ENCODE data around the gene RPL35A. TPM values are rescaled to one million over a fixed set of nuclear protein-coding genes. Genes with fewer than 3 reads are reported as not detected.

The RPL35A gene
- total RNA-seq, 2 donors from 2014 or later: 1,211 to 1,450 TPM

GRCh38 chr3:197940745-197941384 is 9.1 kb upstream of the RPL35A start:
- Histone ChIP-seq H3K9ac (ENCODE audit: extremely low read depth, low read length, poor library complexity, severe bottlenecking) (no peak overlapping the region), H3K27ac (ENCODE audit: low read depth, low read length) (no peak overlapping the region), H3K9me3 (ENCODE audit: control insufficient read depth, low read length) (no peaks in the 10 kb centered on the region), H3K36me3 (ENCODE audit: control insufficient read depth, insufficient read depth, low read length) (no peaks in the 10 kb centered on the region), H3K4me3 (ENCODE audit: low read length) (no peak overlapping the region), H3K27me3 (ENCODE audit: control insufficient read depth, insufficient read depth, low read length, poor library complexity, severe bottlenecking) (no peaks in the 10 kb centered on the region), H3K4me1 (ENCODE audit: control insufficient read depth, insufficient read depth, low read length) (no peaks in the 10 kb centered on the region)
- no peak overlapping the region for H3K27ac Mint-ChIP-seq
- no peak overlapping the region for H3K4me3 Mint-ChIP-seq
- WGBS, 2 experiments (ENCODE audit: insufficient coverage in 1 of 2, insufficient read length in 1 of 2): 98 to 100% methylated on average over 1 of the region's 1 CpG
- DNase-seq: no peak
- H3K27me3 Mint-ChIP-seq (ENCODE audit: insufficient read depth): no peaks in the 10 kb centered on the region
- no peaks in the 10 kb centered on the region for H3K4me1 Mint-ChIP-seq
- peaks cover 13% of the 10 kb centered on the region for H3K36me3 Mint-ChIP-seq (ENCODE audit: low read depth)
- no peaks in the 10 kb centered on the region for H3K9me3 Mint-ChIP-seq
- TF ChIP-seq CTCF (conservative IDR thresholded peaks at IDR 0.05): no peak

GRCh38 chr3:197942956-197943556 is 6.9 kb upstream of the RPL35A start:
- H3K27ac Mint-ChIP-seq: no peak overlapping the region
- TF ChIP-seq CTCF (conservative IDR thresholded peaks at IDR 0.05): peak; percentile 86
- Histone ChIP-seq H3K9me3 (ENCODE audit: control insufficient read depth, low read length) (no peaks in the 10 kb centered on the region), H3K36me3 (ENCODE audit: control insufficient read depth, insufficient read depth, low read length) (no peaks in the 10 kb centered on the region), H3K27ac (ENCODE audit: low read depth, low read length) (no peak overlapping the region), H3K27me3 (ENCODE audit: control insufficient read depth, insufficient read depth, low read length, poor library complexity, severe bottlenecking) (no peaks in the 10 kb centered on the region), H3K9ac (ENCODE audit: extremely low read depth, low read length, poor library complexity, severe bottlenecking) (no peak overlapping the region), H3K4me3 (ENCODE audit: low read length) (no peak overlapping the region), H3K4me1 (ENCODE audit: control insufficient read depth, insufficient read depth, low read length) (no peaks in the 10 kb centered on the region)
- H3K36me3 Mint-ChIP-seq (ENCODE audit: low read depth): peaks cover 8% of the 10 kb centered on the region
- peak; percentile 64 for DNase-seq
- WGBS, 2 experiments (ENCODE audit: insufficient coverage in 1 of 2, insufficient read length in 1 of 2): 75% methylated on average over 2 of the region's 2 CpGs; no CpG with 5 or more reads in 1 of the 2 experiments
- H3K9me3 Mint-ChIP-seq: no peaks in the 10 kb centered on the region
- peaks cover 6% of the 10 kb centered on the region for H3K27me3 Mint-ChIP-seq (ENCODE audit: insufficient read depth)
- no peaks in the 10 kb centered on the region for H3K4me1 Mint-ChIP-seq
- H3K4me3 Mint-ChIP-seq: no peak overlapping the region

GRCh38 chr3:197949191-197949777 is 706 bp upstream of the RPL35A start:
- peak overlapping the region; percentile 94 for H3K4me3 ChIP-seq (ENCODE audit: low read length)
- Mint-ChIP-seq H3K36me3 (ENCODE audit: low read depth) (peaks cover 35% of the 10 kb centered on the region), H3K4me1 (peaks cover 11% of the 10 kb centered on the region), H3K27me3 (ENCODE audit: insufficient read depth) (peaks cover 6% of the 10 kb centered on the region), H3K4me3 (peak overlapping the region; percentile 97), H3K9me3 (no peaks in the 10 kb centered on the region), H3K27ac (peak overlapping the region; percentile 100)
- DNase-seq: no peak
- H3K36me3 ChIP-seq (ENCODE audit: control insufficient read depth, insufficient read depth, low read length): peaks cover 36% of the 10 kb centered on the region
- no peaks in the 10 kb centered on the region for H3K9me3 ChIP-seq (ENCODE audit: control insufficient read depth, low read length)
- H3K27me3 ChIP-seq (ENCODE audit: control insufficient read depth, insufficient read depth, low read length, poor library complexity, severe bottlenecking): no peaks in the 10 kb centered on the region
- WGBS, 2 experiments (ENCODE audit: insufficient coverage in 1 of 2, insufficient read length in 1 of 2): 39% methylated on average over 10 to 17 of the region's 17 CpGs
- peaks cover 6% of the 10 kb centered on the region for H3K4me1 ChIP-seq (ENCODE audit: control insufficient read depth, insufficient read depth, low read length)
- peak overlapping the region; percentile 97 for H3K9ac ChIP-seq (ENCODE audit: extremely low read depth, low read length, poor library complexity, severe bottlenecking)
- peak overlapping the region; percentile 99 for H3K27ac ChIP-seq (ENCODE audit: low read depth, low read length)
- TF ChIP-seq CTCF (conservative IDR thresholded peaks at IDR 0.05): no peak
